HG03103 (cell line): ENCODE measurements around the gene PXDN.
"Not testable (repeated sequence)": the region's sequence is repeated elsewhere in the genome, so short reads cannot be mapped to it uniquely, and the experiment has no call there.

Experiments used
- ATAC-seq: cut with Tn5 transposase; IDR thresholded peaks from one replicate; pipeline ENCODE4 v1.9.1; 2021; ENCODE audit warnings: low read depth; ENCODE audit not compliant: unreplicated experiment

The PXDN gene

GRCh38 chr2:1707771-1708418 is 36.4 kb downstream of the PXDN start:
- no peak for ATAC-seq

- ATAC-seq: not testable (repeated sequence)
These were observed 38.0 kb downstream of the PXDN start for GRCh38 chr2:1706089-1706841.

- no peak for ATAC-seq
These were observed 38.7 kb downstream of the PXDN start for GRCh38 chr2:1705557-1706076.

- ATAC-seq: no peak
These were observed 39.4 kb downstream of the PXDN start for GRCh38 chr2:1704631-1705556.

GRCh38 chr2:1702186-1702565 is 42.1 kb downstream of the PXDN start:
- ATAC-seq: no peak

GRCh38 chr2:1701556-1702185 is 42.6 kb downstream of the PXDN start:
- no peak for ATAC-seq

- no peak for ATAC-seq
These were observed 43.3 kb downstream of the PXDN start for GRCh38 chr2:1701020-1701419.

GRCh38 chr2:1700427-1700826 is 43.9 kb downstream of the PXDN start:
- not testable (repeated sequence) for ATAC-seq

GRCh38 chr2:1698188-1698945 is 45.9 kb downstream of the PXDN start:
- no peak for ATAC-seq

GRCh38 chr2:1697601-1698000 is 46.7 kb downstream of the PXDN start:
- no peak for ATAC-seq

GRCh38 chr2:1696472-1696871 is 47.8 kb downstream of the PXDN start:
- no peak for ATAC-seq

GRCh38 chr2:1694371-1695271 is 49.7 kb downstream of the PXDN start:
- ATAC-seq: no peak

GRCh38 chr2:1693723-1694122 is 50.6 kb downstream of the PXDN start:
- ATAC-seq: no peak

GRCh38 chr2:1692342-1692741 is 52.0 kb downstream of the PXDN start:
- ATAC-seq: no peak

GRCh38 chr2:1691366-1691765 is 52.9 kb downstream of the PXDN start:
- ATAC-seq: no peak

GRCh38 chr2:1690056-1690775 is 54.1 kb downstream of the PXDN start:
- no peak for ATAC-seq

GRCh38 chr2:1688859-1689258 is 55.5 kb downstream of the PXDN start:
- ATAC-seq: no peak

GRCh38 chr2:1688161-1688560 is 56.2 kb downstream of the PXDN start:
- ATAC-seq: no peak
